Gastrocnemius medialis (tissue), 4 donors: ENCODE measurements around the gene GPBP1. TPM values are rescaled to one million over a fixed set of nuclear protein-coding genes. Genes with fewer than 3 reads are reported as not detected.

Source experiments
- ATAC-seq, 2 donors: fragments of 150-250 bp; one replicate each; pipeline ENCODE4 v1.9.1; 2016
- DNase-seq, 2 donors: peaks; one replicate each; pipeline ENCODE4 v3.0.0-alpha.2; 2019
- H3K27ac ChIP-seq, 4 donors: fragments of 200-600 bp; sonication (generic); 1 replicate in 1 of 4; 2 replicates in 3 of 4; pipeline ENCODE4 v1.5.1; 2016 to 2018; ENCODE audit warnings: mild to moderate bottlenecking in 2 of 4, moderate library complexity in 1 of 4
- H3K27me3 ChIP-seq, 3 donors: fragments of 200-600 bp; sonication (generic) in 2 of 3; 1 replicate in 1 of 3; 2 replicates in 2 of 3; pipeline versions ENCODE4 v1.5.1 to v1.6.0; 2016 to 2019; ENCODE audit warnings: mild to moderate bottlenecking in 1 of 3, moderate library complexity in 1 of 3
- H3K36me3 ChIP-seq, 2 donors: fragments of 200-600 bp; sonication (generic) in 1 of 2; one replicate each; pipeline ENCODE4 v1.5.1; 2017 to 2018
- H3K4me1 ChIP-seq, 2 donors: fragments of 200-600 bp; sonication (generic) in 1 of 2; one replicate each; pipeline ENCODE4 v1.5.1; 2016 to 2017; ENCODE audit warnings: mild to moderate bottlenecking in 2 of 2
- H3K4me3 ChIP-seq, 4 donors: fragments of 200-600 bp; sonication (generic) in 3 of 4; 1 replicate in 1 of 4; 2 replicates in 3 of 4; pipeline ENCODE4 v1.5.1; 2016 to 2019; ENCODE audit warnings: mild to moderate bottlenecking in 2 of 4
- H3K9me3 ChIP-seq, 3 donors: fragments of 200-600 bp; sonication (generic) in 2 of 3; 1 replicate in 1 of 3; 2 replicates in 2 of 3; pipeline ENCODE4 v1.5.1; 2016 to 2019
- POLR2A ChIP-seq, 2 donors: fragments of 450-650 bp; IDR thresholded peaks; one replicate each; pipeline ENCODE4 v1.6.1; 2017; ENCODE audit warnings: antibody characterized with exemption in 2 of 2, mild to moderate bottlenecking in 2 of 2, moderate library complexity in 2 of 2
- in situ Hi-C, 4 donors: fragments of 200-750 bp; cut with MboI; loops; one replicate each; pipeline versions ENCODE4 v1.15.0 to v1.8.0; 2017; ENCODE audit warnings: low sequenced_read_pairs in 4 of 4
- intact Hi-C: fragments of 100-400 bp; cut with DNase I; formaldehyde crosslinking; loops from one replicate; pipeline ENCODE4 v1.15.1; 2023; ENCODE audit warnings: low total_unique reads
- total RNA-seq, 4 donors: library from RNA; depleted of rRNA; stranded (reverse); fragments of >200 nt; gene quantifications; one replicate each; pipeline versions ENCODE4 v1.1.0 to v1.2.3, GENCODE V29; 2016
- TF ChIP-seq, protein P1 (sequence below), 5 experiments: fragments of 450-650 bp in 3 of 5; fragments of 200-600 bp in 2 of 5; sonication (generic) in 2 of 5; IDR thresholded peaks in 4 of 5; conservative IDR thresholded peaks in 1 of 5; 1 replicate in 4 of 5; 2 replicates in 1 of 5; pipeline ENCODE4 v1.5.1; 2016 to 2019; ENCODE audit warnings: antibody characterized with exemption in 5 of 5, mild to moderate bottlenecking in 3 of 5, moderate library complexity in 3 of 5

The GPBP1 gene
- total RNA-seq, 4 donors from 2014 or later: 40.4 to 58.0 (median 50.5) TPM

DNA sequence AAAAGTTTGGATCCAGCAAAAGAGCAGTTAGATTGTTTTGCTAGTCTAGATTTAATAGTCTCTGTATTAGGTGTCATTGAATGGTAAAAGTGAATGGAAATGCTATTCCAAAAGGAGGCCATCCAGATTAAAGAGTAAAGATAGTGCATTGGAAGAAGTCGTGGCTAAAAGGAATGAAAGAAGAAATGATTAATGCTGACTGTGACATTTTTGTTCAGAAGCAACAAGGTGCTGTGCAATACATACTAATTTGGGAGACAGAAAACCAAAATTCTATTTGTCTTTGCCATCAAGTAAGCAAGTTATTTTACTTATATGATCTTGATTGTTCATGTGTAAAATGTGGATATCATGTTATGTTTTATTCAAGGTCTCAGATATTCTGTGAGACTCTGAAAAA lies 85.1 kb downstream of the GPBP1 start:
- TF ChIP-seq POLR2A (IDR thresholded peaks at IDR 0.05): no peak
- TF ChIP-seq, protein P1, sequence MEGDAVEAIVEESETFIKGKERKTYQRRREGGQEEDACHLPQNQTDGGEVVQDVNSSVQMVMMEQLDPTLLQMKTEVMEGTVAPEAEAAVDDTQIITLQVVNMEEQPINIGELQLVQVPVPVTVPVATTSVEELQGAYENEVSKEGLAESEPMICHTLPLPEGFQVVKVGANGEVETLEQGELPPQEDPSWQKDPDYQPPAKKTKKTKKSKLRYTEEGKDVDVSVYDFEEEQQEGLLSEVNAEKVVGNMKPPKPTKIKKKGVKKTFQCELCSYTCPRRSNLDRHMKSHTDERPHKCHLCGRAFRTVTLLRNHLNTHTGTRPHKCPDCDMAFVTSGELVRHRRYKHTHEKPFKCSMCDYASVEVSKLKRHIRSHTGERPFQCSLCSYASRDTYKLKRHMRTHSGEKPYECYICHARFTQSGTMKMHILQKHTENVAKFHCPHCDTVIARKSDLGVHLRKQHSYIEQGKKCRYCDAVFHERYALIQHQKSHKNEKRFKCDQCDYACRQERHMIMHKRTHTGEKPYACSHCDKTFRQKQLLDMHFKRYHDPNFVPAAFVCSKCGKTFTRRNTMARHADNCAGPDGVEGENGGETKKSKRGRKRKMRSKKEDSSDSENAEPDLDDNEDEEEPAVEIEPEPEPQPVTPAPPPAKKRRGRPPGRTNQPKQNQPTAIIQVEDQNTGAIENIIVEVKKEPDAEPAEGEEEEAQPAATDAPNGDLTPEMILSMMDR (IDR thresholded peaks at IDR 0.05 in 4 of 5, conservative IDR thresholded peaks at IDR 0.05 in 1 of 5): no peak
- Histone ChIP-seq H3K4me1 (peaks cover 0 to 6% of the 10 kb centered on the region in 2 donors), H3K36me3 (peaks cover 0 to 53% of the 10 kb centered on the region in 2 donors), H3K4me3 (no peak overlapping the region), H3K27ac (no peak overlapping the region), H3K9me3 (no peaks in the 10 kb centered on the region), H3K27me3 (no peaks in the 10 kb centered on the region)
- in situ Hi-C loops (no loop called here), intact Hi-C loops (no loop called here)
- no peak for ATAC-seq
- no peak for DNase-seq

DNA sequence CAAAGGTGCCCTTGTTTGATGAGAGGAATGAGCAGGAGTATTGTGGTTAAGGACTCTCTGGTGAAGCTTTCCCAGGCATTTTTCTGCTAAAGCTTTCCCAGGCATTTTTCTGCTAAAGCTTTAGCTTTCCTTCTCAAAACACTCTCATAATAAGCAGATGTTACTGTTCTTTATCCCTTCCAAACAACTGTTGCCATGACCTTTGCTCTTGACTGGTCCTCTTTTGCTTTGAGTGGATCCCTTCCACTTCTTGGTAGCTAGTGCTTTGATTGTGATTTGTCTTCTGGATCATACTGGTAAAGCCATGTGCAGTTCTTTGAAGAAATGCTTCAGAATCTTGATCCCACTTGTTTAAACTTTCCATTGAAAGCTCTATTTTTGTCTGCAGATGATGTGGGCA lies 85.8 kb downstream of the GPBP1 start:
- DNase-seq (no peak), ATAC-seq (no peak)
- in situ Hi-C loops (no loop called here), intact Hi-C loops (no loop called here)
- Histone ChIP-seq H3K36me3 (peaks cover 0 to 56% of the 10 kb centered on the region in 2 donors), H3K4me1 (no peaks in the 10 kb centered on the region), H3K27ac (no peak overlapping the region), H3K4me3 (no peak overlapping the region), H3K27me3 (no peaks in the 10 kb centered on the region), H3K9me3 (no peaks in the 10 kb centered on the region)
- TF ChIP-seq, protein P1 (IDR thresholded peaks at IDR 0.05 in 4 of 5, conservative IDR thresholded peaks at IDR 0.05 in 1 of 5): no peak
- TF ChIP-seq POLR2A (IDR thresholded peaks at IDR 0.05): no peak

DNA sequence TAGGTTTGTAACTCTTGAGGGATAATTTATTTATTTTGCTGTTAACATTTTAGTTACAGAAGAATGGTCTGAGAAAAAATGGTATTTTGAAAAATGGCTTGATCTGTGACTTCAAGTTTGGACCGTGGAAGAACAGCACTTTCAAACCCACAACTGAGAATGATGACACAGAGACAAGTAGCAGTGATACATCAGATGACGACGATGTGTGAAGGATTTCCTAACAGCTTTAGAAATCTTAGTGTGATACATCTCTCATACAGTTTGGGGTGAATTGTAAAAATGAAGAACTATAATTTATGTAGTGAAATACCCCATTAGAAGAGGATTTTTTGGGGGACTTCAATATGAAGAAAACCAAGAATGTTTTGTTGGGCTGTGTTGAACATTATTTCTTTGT lies 88.7 kb downstream of the GPBP1 start:
- in situ Hi-C loops (no loop called here), intact Hi-C loops (no loop called here)
- ATAC-seq (no peak), DNase-seq (no peak)
- H3K27ac ChIP-seq: no peak overlapping the region
- no peak for TF ChIP-seq POLR2A (IDR thresholded peaks at IDR 0.05)
- TF ChIP-seq, protein P1 (IDR thresholded peaks at IDR 0.05 in 4 of 5, conservative IDR thresholded peaks at IDR 0.05 in 1 of 5): no peak
- H3K9me3 ChIP-seq: no peaks in the 10 kb centered on the region
- peaks cover 0 to 44% of the 10 kb centered on the region in 2 donors for H3K36me3 ChIP-seq
- H3K27me3 ChIP-seq: no peaks in the 10 kb centered on the region
- no peaks in the 10 kb centered on the region for H3K4me1 ChIP-seq
- H3K4me3 ChIP-seq: no peak overlapping the region

DNA sequence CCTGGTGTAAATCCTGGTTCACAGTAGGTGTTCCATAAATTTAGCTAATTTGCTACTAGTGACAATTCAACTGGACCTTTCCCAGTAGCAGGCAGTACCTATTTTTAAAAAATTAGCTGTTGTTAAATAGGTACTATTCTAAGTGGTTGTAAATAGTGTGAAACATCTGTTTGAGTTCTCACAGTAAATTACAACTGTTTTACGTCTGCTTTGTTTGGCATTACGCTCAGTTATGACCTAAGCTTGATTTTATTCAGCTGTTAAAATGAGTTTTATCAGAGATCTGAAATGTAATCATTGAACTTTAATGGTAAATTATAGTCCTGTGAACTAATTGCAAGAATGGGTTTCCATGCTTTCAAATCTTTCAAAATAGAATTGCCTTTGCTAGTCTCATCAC lies 93.9 kb downstream of the GPBP1 start:
- H3K36me3 ChIP-seq: peaks cover 0 to 16% of the 10 kb centered on the region in 2 donors
- intact Hi-C loops: no loop called here
- ATAC-seq: no peak
- H3K4me1 ChIP-seq: no peaks in the 10 kb centered on the region
- no peak overlapping the region for H3K4me3 ChIP-seq
- in situ Hi-C loops: no loop called here
- no peak for DNase-seq
- H3K27ac ChIP-seq: no peak overlapping the region
- no peak for TF ChIP-seq POLR2A (IDR thresholded peaks at IDR 0.05)
- TF ChIP-seq, protein P1 (IDR thresholded peaks at IDR 0.05 in 4 of 5, conservative IDR thresholded peaks at IDR 0.05 in 1 of 5): no peak
- no peaks in the 10 kb centered on the region for H3K9me3 ChIP-seq
- H3K27me3 ChIP-seq: no peaks in the 10 kb centered on the region

DNA sequence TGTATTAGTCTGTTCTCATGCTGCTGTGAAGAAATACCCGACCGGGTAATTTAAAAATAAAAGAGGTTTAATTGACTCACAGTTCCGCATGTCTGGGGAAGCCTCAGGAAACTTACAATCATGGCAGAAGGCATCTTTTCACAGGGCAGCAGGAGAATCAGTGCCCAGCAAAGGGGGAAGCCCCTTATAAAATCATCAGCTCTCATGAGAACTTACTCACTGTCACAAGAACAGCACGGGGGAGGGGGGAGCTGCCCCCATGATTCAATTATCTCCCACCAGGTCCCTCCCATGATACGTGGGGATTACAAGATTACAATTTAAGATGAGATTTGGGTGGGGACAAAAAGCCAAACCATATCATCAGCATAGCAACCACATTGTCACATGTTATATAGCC lies 102.5 kb downstream of the GPBP1 start:
- DNase-seq (no peak), ATAC-seq (no peak)
- TF ChIP-seq, protein P1 (IDR thresholded peaks at IDR 0.05 in 4 of 5, conservative IDR thresholded peaks at IDR 0.05 in 1 of 5): no peak
- TF ChIP-seq POLR2A (IDR thresholded peaks at IDR 0.05): no peak
- in situ Hi-C loops (loop anchor here in 1 of 4 donors (25.0 kb wide), 1 partner anchor 486 kb away; no protein-coding TSS in a partner anchor), intact Hi-C loops (no loop called here)
- H3K27ac ChIP-seq: no peak overlapping the region
- H3K27me3 ChIP-seq: no peaks in the 10 kb centered on the region
- no peaks in the 10 kb centered on the region for H3K4me1 ChIP-seq
- H3K9me3 ChIP-seq: no peaks in the 10 kb centered on the region
- H3K4me3 ChIP-seq: no peak overlapping the region
- H3K36me3 ChIP-seq: no peaks in the 10 kb centered on the region
